PFSK-1 (cell line): ENCODE data around the gene IGSF21.

Experiments used
- FOXP2 ChIP-seq: optimal IDR thresholded peaks from 2 replicates; pipeline ENCODE3; 2011; ENCODE audit warnings: borderline replicate concordance, control low read depth, inconsistent platforms; ENCODE audit not compliant: insufficient read depth; ENCODE audit errors: extremely low read length, extremely low read depth
- POLR2AphosphoS5 ChIP-seq: IDR thresholded peaks from 2 replicates; pipeline ENCODE4 v1.6.1; 2012; ENCODE audit warnings: low read depth, mild to moderate bottlenecking, control low read depth, low read length, moderate library complexity
- REST ChIP-seq, 2 experiments: IDR thresholded peaks; 2 replicates each; pipeline versions ENCODE4 v1.6.1 to v1.8.0; 2011 to 2012; ENCODE audit warnings: low read depth in 2 of 2, low read length in 2 of 2, control low read depth in 1 of 2, inconsistent platforms in 1 of 2, mild to moderate bottlenecking in 1 of 2, moderate library complexity in 1 of 2; ENCODE audit not compliant: insufficient read depth in 1 of 2
- SIN3A ChIP-seq: IDR thresholded peaks from 2 replicates; pipeline ENCODE4 v1.6.1; 2012; ENCODE audit warnings: mild to moderate bottlenecking, low read length, moderate library complexity, borderline replicate concordance; ENCODE audit not compliant: insufficient read depth
- TAF1 ChIP-seq: IDR thresholded peaks from 2 replicates; pipeline ENCODE4 v1.6.1; 2012; ENCODE audit warnings: low read length, control low read depth, borderline replicate concordance; ENCODE audit not compliant: insufficient read depth

Gene IGSF21

GRCh38 chr1:18353992-18354391 is 246.4 kb downstream of the IGSF21 start:
- TF ChIP-seq POLR2AphosphoS5 (no peak), SIN3A (no peak), REST (IDR thresholded peaks at IDR 0.05; ENCODE audit: insufficient read depth in 1 of 2, low read depth in 2 of 2, low read length in 2 of 2) (no peak), FOXP2 (no peak), TAF1 (no peak)

- no peak for TF ChIP-seq POLR2AphosphoS5
- TF ChIP-seq TAF1 = no peak
- no peak for TF ChIP-seq SIN3A
- no peak for TF ChIP-seq FOXP2
- TF ChIP-seq REST (IDR thresholded peaks at IDR 0.05; ENCODE audit: insufficient read depth in 1 of 2, low read depth in 2 of 2, low read length in 2 of 2) = no peak
Measured at GRCh38 chr1:18354612-18355011, 247.0 kb downstream of the IGSF21 start.

GRCh38 chr1:18357622-18358230 is 250.1 kb downstream of the IGSF21 start:
- no peak for TF ChIP-seq REST (IDR thresholded peaks at IDR 0.05; ENCODE audit: insufficient read depth in 1 of 2, low read depth in 2 of 2, low read length in 2 of 2)
- no peak for TF ChIP-seq SIN3A
- no peak for TF ChIP-seq FOXP2
- TF ChIP-seq TAF1 = no peak
- no peak for TF ChIP-seq POLR2AphosphoS5

- TF ChIP-seq SIN3A = no peak
- TF ChIP-seq TAF1 = no peak
- TF ChIP-seq REST (IDR thresholded peaks at IDR 0.05; ENCODE audit: insufficient read depth in 1 of 2, low read depth in 2 of 2, low read length in 2 of 2) = no peak
Measured at GRCh38 chr1:18358600-18358999, 251.0 kb downstream of the IGSF21 start.

GRCh38 chr1:18360251-18360650 is 252.7 kb downstream of the IGSF21 start:
- TF ChIP-seq REST (IDR thresholded peaks at IDR 0.05; ENCODE audit: insufficient read depth in 1 of 2, low read depth in 2 of 2, low read length in 2 of 2) (no peak), SIN3A (no peak), POLR2AphosphoS5 (no peak), TAF1 (no peak), FOXP2 (no peak)
